ENCODE results near the gene CAPN3.
"Not testable (repeated sequence)": the region's sequence is repeated elsewhere in the genome, so short reads cannot be mapped to it uniquely, and the experiment has no call there.

CAPN3 gene

GRCh38 chr15:42359249-42359648 is at the start of gene CAPN3:
Gene CAPN3, plus strand, starts transcription at chr15:42359501. Its CDS starts 305 bp downstream, at chr15:42359806.
- no peak for DNase-seq

- no peak for DNase-seq
Observed at GRCh38 chr15:42313463-42313862, 45.8 kb upstream of the CAPN3 start.

- no peak for DNase-seq
Observed at GRCh38 chr15:42314818-42315217, 44.5 kb upstream of the CAPN3 start.

- no peak for DNase-seq
Observed at GRCh38 chr15:42315521-42315920, 43.8 kb upstream of the CAPN3 start.

- DNase-seq, result not testable (repeated sequence)
Observed at GRCh38 chr15:42316282-42316805, 43.0 kb upstream of the CAPN3 start.

GRCh38 chr15:42319206-42319605 is 40.1 kb upstream of the CAPN3 start:
- DNase-seq, result no peak

- DNase-seq, result no peak
Observed at GRCh38 chr15:42324308-42324707, 35.0 kb upstream of the CAPN3 start.

GRCh38 chr15:42329161-42329560 is 30.1 kb upstream of the CAPN3 start:
- no peak for DNase-seq

- no peak for DNase-seq
Observed at GRCh38 chr15:42329992-42330391, 29.3 kb upstream of the CAPN3 start.

- no peak for DNase-seq
Observed at GRCh38 chr15:42331235-42331634, 28.1 kb upstream of the CAPN3 start.

- DNase-seq, result no peak
Observed at GRCh38 chr15:42332331-42332730, 27.0 kb upstream of the CAPN3 start.

- DNase-seq, result no peak
Observed at GRCh38 chr15:42335074-42335473, 24.2 kb upstream of the CAPN3 start.

- DNase-seq, result not testable (repeated sequence)
Observed at GRCh38 chr15:42336650-42337049, 22.7 kb upstream of the CAPN3 start.

- DNase-seq, result not testable (repeated sequence)
Observed at GRCh38 chr15:42337104-42337503, 22.2 kb upstream of the CAPN3 start.

- DNase-seq, result no peak
Observed at GRCh38 chr15:42338500-42338899, 20.8 kb upstream of the CAPN3 start.

- no peak for DNase-seq
Observed at GRCh38 chr15:42343596-42344232, 15.6 kb upstream of the CAPN3 start.

GRCh38 chr15:42344763-42345162 is 14.5 kb upstream of the CAPN3 start:
- DNase-seq, result no peak

GRCh38 chr15:42345504-42345903 is 13.8 kb upstream of the CAPN3 start:
- DNase-seq, result no peak

GRCh38 chr15:42348083-42348482 is 11.2 kb upstream of the CAPN3 start:
- no peak for DNase-seq

- no peak for DNase-seq
Observed at GRCh38 chr15:42349186-42349585, 10.1 kb upstream of the CAPN3 start.

GRCh38 chr15:42352401-42352800 is 6.9 kb upstream of the CAPN3 start:
- DNase-seq, result no peak

- no peak for DNase-seq
Observed at GRCh38 chr15:42353061-42353460, 6.2 kb upstream of the CAPN3 start.

GRCh38 chr15:42354824-42355223 is 4.5 kb upstream of the CAPN3 start:
- no peak for DNase-seq

- no peak for DNase-seq
Observed at GRCh38 chr15:42355291-42355690, 4.0 kb upstream of the CAPN3 start.

GRCh38 chr15:42356851-42357250 is 2.5 kb upstream of the CAPN3 start:
- DNase-seq, result no peak

Measured in GOT3 (cell line).